Osteocyte (in vitro differentiated cells): ENCODE results near the gene GYG1. TPM values are rescaled to one million over a fixed set of nuclear protein-coding genes. Genes with fewer than 3 reads are reported as not detected.

ENCODE experiments used
- DNase-seq: peaks from one replicate; pipeline ENCODE4 v3.0.0; 2021; ENCODE audit warnings: mixed read lengths; ENCODE audit not compliant: unreplicated experiment; ENCODE audit errors: extremely low spot score
- H3K27ac Mint-ChIP-seq: one replicate; pipeline ENCODE4 v1.8.0; 2021; ENCODE audit warnings: mild to moderate bottlenecking, mixed read lengths; ENCODE audit not compliant: unreplicated experiment
- H3K27me3 Mint-ChIP-seq: one replicate; pipeline ENCODE4 v1.8.0; 2021; ENCODE audit warnings: mixed read lengths; ENCODE audit not compliant: unreplicated experiment
- H3K36me3 Mint-ChIP-seq: one replicate; pipeline ENCODE4 v1.8.0; 2021; ENCODE audit warnings: mixed read lengths; ENCODE audit not compliant: unreplicated experiment
- H3K4me1 Mint-ChIP-seq: one replicate; pipeline ENCODE4 v1.8.0; 2021; ENCODE audit warnings: mixed read lengths; ENCODE audit not compliant: unreplicated experiment
- H3K4me3 Mint-ChIP-seq: one replicate; pipeline ENCODE4 v1.8.0; 2021; ENCODE audit warnings: mild to moderate bottlenecking, moderate library complexity, mixed read lengths; ENCODE audit not compliant: unreplicated experiment
- H3K9me3 Mint-ChIP-seq: one replicate; pipeline ENCODE4 v1.8.0; 2021; ENCODE audit warnings: mixed read lengths; ENCODE audit not compliant: unreplicated experiment
- total RNA-seq: library from RNA; stranded (reverse); gene quantifications from 2 replicates; pipeline ENCODE4 v1.2.1, GENCODE V29; 2021
- TF ChIP-seq, protein P1 (sequence below): fragments of 200-600 bp; sonication (generic); IDR thresholded peaks from 2 replicates; pipeline ENCODE4 v1.5.0; 2021; ENCODE audit warnings: antibody characterized with exemption, mild to moderate bottlenecking, moderate library complexity

GYG1 gene
- total RNA-seq, 1 donor from 2014 or later: 43.0 TPM

DNA sequence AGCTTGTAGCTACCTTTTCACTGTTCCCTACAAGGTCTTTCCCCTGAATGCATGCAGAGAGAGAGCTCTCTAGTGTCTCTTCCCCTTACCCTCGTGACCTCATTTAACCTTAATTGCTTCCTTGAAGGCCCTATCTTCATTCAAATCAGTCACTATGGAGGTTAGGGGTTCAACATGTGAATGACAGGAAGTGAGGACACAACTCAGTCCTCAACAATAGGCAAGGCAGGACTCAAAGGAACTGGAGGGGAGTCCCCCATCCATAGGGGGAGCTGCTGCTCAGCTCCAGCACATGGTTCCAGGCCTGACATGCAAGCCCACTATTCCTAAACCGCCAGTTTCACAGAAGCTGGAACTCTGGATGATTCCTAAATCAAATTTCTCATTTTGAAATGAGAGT, 33.8 kb upstream of the GYG1 start:
- H3K4me3 Mint-ChIP-seq: no peak overlapping the region
- TF ChIP-seq, protein P1, sequence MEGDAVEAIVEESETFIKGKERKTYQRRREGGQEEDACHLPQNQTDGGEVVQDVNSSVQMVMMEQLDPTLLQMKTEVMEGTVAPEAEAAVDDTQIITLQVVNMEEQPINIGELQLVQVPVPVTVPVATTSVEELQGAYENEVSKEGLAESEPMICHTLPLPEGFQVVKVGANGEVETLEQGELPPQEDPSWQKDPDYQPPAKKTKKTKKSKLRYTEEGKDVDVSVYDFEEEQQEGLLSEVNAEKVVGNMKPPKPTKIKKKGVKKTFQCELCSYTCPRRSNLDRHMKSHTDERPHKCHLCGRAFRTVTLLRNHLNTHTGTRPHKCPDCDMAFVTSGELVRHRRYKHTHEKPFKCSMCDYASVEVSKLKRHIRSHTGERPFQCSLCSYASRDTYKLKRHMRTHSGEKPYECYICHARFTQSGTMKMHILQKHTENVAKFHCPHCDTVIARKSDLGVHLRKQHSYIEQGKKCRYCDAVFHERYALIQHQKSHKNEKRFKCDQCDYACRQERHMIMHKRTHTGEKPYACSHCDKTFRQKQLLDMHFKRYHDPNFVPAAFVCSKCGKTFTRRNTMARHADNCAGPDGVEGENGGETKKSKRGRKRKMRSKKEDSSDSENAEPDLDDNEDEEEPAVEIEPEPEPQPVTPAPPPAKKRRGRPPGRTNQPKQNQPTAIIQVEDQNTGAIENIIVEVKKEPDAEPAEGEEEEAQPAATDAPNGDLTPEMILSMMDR: peak; percentile 25
- no peak for DNase-seq
- H3K4me1 Mint-ChIP-seq: peaks cover 22% of the 10 kb centered on the region
- no peak overlapping the region for H3K27ac Mint-ChIP-seq
- no peaks in the 10 kb centered on the region for H3K27me3 Mint-ChIP-seq
- no peaks in the 10 kb centered on the region for H3K36me3 Mint-ChIP-seq
- no peaks in the 10 kb centered on the region for H3K9me3 Mint-ChIP-seq

- no peaks in the 10 kb centered on the region for H3K9me3 Mint-ChIP-seq
- no peak overlapping the region for H3K27ac Mint-ChIP-seq
- no peaks in the 10 kb centered on the region for H3K36me3 Mint-ChIP-seq
- H3K4me1 Mint-ChIP-seq: peaks cover 22% of the 10 kb centered on the region
- H3K27me3 Mint-ChIP-seq: no peaks in the 10 kb centered on the region
- TF ChIP-seq, protein P1: no peak
- no peak for DNase-seq
- H3K4me3 Mint-ChIP-seq: no peak overlapping the region
Observed at GRCh38 chr3:148958696-148959095, 32.6 kb upstream of the GYG1 start.

DNA sequence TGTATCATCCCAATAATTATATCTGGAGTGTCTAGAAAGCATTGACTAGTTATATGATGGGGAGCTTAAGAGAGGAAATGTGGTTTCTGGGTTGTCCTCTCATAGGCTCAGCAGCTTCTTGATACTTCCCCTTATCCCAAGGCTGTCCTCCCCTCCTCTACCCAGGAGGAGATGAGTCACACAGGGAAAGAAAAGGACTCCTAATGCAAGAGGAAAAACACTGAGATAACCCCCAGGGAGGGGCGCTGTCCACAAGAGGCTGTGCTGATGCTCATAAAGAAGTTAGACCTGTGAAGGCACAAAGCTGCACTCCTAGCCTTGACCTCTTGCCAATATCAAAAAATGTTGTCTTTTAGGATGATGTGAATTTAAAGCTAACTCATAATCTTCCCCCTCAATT, 28.8 kb upstream of the GYG1 start:
- peaks cover 3% of the 10 kb centered on the region for H3K4me1 Mint-ChIP-seq
- H3K9me3 Mint-ChIP-seq: no peaks in the 10 kb centered on the region
- no peak overlapping the region for H3K27ac Mint-ChIP-seq
- no peaks in the 10 kb centered on the region for H3K36me3 Mint-ChIP-seq
- no peak for DNase-seq
- no peaks in the 10 kb centered on the region for H3K27me3 Mint-ChIP-seq
- TF ChIP-seq, protein P1: peak; percentile 35
- no peak overlapping the region for H3K4me3 Mint-ChIP-seq

- TF ChIP-seq, protein P1: no peak
- H3K36me3 Mint-ChIP-seq: no peaks in the 10 kb centered on the region
Observed at GRCh38 chr3:148964809-148965208, 26.5 kb upstream of the GYG1 start.

GRCh38 chr3:148968321-148968720, 23.0 kb upstream of the GYG1 start:
- Mint-ChIP-seq H3K36me3 (no peaks in the 10 kb centered on the region), H3K4me1 (peaks cover 4% of the 10 kb centered on the region), H3K4me3 (no peak overlapping the region), H3K9me3 (peaks cover 4% of the 10 kb centered on the region), H3K27ac (no peak overlapping the region), H3K27me3 (no peaks in the 10 kb centered on the region)
- TF ChIP-seq, protein P1: no peak
- DNase-seq: no peak

More at GRCh38 chr3:148964809-148965208, 26.5 kb upstream of the GYG1 start:
- Mint-ChIP-seq H3K4me1 (peaks cover 3% of the 10 kb centered on the region), H3K4me3 (no peak overlapping the region), H3K9me3 (no peaks in the 10 kb centered on the region), H3K27ac (no peak overlapping the region), H3K27me3 (no peaks in the 10 kb centered on the region)
- DNase-seq: no peak
